NCI-H146 treated with DMSO at 0.1 percent for 48 hours (cell line): ENCODE data around the gene C22orf15.
A peak's percentile ranks its signal among the peaks of the same experiment; 100 is the strongest.

Source experiments
- DNase-seq: peaks from one replicate; lab custom pipeline; 2025; ENCODE audit not compliant: unreplicated experiment; lab: John Stamatoyannopoulos, UW

Gene C22orf15

DNA sequence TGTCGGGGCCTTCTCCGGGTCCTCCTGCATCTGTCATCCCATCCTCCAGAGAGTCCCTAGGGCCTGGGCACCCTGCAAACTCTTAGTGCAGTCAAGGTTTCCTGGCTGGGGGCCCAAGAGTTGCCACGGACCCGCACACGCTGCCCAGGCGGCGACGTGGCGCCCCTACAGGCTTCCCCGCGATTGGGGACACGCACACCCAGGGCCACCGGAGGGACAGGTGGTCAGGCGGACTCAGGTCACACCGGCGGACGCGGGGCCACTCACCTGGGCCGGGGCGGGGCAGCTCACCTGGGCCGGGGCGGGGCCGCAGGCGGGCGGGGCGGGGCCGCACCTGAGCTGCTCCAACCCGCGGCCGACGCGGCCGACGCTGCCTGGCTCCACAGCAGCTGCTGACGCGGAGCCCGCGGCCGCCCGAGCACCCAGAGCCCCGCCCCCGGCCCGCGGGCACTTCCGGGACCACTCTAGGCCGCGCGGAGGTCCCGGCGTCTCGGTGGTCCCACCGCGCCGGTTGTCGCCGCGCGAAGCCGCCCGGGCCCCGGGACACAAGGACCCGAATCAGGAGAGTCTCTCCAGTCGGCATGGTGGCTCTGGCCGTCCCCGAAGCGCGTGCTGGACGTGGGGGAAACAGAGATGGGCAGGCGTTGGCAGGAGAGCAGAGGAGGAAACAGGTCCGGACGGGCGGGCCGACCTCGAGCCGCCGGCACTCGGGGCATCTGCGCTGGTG lies 11.9 kb upstream of the C22orf15 start, which contains the start of gene ZNF70:
TSS of gene ZNF70 (minus strand) at position 399 of the 727 bp plus-strand sequence. CDS start 5,972 bp downstream, outside the sequence.
- DNase-seq = peak; percentile 64

DNA sequence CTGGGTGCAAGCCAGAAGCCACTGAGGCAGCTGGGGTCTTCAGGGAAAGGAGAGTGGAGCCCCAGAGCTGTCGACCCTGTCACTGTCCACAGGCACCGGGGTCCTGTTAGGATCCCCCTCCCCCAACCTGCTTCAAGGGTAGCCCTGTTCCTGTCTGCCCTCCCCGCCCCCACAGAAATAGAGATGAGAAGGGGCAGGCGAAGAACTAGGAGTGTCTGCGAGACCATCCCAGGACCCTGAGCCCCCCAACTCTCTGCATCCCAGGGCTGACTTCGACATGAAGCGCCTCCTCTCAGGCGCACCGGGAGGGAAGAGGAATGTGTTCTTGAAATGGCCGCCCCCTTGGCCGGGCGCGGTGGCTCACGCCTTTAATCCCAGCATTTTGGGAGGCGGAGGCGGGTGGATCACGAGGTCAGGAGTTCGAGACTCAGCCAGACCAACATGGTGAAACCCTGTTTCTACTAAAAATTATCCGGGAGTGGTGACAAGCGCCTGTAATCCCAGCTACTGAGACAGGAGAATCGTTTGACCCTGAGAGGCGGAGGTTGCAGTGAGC lies 11.3 kb upstream of the C22orf15 start:
- no peak for DNase-seq

DNA sequence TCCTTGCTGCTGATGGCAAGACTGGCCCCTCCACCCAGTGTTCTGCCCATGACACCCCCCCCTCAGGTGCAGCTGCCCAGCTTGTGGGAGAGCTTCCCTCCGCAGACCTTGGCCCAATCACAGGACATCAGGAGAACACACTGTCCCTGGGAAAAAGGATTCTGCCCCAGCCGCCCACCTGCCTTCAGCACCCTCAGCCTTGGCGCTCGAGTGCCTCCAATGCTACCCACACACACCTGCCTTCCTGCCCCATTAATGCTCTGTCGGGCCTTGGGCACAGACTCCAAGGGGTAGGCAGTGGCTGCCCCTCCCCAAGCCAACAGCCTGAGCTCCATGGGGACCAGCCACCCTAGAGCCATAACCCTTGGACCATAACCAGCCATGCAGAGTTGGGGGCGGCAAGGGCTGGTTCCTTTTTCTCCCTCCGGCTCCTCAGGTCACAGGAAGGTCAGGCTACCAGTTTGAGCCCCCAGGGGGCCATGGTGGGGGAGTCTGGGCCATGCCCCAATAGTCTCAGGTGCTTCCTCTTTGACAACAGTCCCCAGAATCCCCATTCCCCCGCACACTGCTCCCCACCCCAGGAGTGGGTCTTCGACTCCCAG lies 10.6 kb upstream of the C22orf15 start:
- peak; percentile 9 for DNase-seq

DNA sequence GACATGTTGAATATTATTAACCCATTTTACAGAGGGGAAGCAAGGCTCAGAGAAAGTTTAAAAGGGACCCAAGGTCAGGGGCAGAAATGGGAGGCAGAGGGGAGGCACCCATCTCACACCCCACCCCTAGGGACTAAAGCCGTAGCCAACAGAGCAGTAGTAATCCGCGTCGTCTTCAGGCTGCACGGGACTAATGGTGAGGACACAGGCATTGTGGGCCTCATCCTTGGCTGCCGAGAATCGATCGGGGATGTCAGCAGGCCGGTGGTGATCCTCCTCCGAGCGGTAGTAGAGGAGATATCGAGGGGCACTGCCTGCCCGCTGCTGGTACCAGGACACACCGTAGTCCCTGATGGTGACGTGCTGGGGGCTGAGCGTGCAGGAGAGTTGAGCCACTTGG lies 10.0 kb upstream of the C22orf15 start:
- DNase-seq = no peak

DNA sequence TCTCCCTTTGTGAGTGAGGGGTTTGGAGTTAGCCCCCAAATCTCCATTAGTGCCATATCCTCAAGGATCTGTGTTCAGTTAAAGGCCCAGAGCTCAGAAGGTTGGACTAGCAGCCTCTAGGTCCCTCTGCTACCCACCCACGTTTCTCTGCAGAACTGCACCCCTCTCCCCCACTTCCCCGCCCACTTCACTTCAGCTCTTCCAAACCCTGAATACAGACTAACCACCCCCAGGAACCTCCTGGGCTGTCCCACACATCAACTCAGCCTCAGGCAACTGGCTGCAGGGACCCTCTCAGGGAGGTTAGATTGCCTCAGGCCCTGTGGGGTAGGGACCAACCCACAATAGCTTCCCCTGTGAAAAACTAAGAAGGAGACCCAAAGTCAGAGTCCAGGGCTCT lies 9.4 kb upstream of the C22orf15 start:
- no peak for DNase-seq

DNA sequence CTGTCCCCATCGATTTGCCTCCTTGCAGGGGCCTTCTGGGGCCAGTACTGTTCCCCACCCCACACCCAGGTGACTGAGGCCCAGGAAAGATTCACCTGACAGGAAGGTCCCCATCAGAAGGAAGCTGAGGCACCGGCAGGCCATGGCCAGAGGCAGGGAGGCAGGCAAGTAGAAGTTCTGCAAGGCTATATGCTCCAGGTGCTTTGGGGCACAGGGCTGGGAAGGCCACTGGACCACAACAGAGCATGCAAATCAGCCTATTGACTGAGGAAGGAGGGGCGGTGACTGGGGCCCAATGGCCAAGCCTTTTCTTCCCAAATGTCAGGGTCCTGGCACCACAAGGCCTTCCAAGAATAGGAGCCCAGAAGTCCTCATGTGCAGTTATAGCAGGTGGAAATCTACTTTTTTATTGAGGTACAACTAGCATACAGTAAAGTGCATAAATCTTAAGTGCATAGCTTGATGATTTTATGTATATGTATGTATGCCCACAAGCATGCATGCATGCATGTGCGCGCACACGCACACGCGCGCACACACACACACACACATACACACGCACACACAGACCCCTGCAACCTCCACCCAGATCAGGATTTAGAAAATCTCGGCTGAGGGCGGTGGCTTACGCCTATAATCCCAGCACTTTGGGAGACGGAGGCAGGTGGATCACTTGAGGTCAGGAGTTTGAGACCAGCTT lies 8.4 kb upstream of the C22orf15 start, which contains the start of gene VPREB3:
TSS of gene VPREB3 (minus strand) at position 206 of the 700 bp plus-strand sequence. CDS start at position 144, 62 bp downstream.
- no peak for DNase-seq

DNA sequence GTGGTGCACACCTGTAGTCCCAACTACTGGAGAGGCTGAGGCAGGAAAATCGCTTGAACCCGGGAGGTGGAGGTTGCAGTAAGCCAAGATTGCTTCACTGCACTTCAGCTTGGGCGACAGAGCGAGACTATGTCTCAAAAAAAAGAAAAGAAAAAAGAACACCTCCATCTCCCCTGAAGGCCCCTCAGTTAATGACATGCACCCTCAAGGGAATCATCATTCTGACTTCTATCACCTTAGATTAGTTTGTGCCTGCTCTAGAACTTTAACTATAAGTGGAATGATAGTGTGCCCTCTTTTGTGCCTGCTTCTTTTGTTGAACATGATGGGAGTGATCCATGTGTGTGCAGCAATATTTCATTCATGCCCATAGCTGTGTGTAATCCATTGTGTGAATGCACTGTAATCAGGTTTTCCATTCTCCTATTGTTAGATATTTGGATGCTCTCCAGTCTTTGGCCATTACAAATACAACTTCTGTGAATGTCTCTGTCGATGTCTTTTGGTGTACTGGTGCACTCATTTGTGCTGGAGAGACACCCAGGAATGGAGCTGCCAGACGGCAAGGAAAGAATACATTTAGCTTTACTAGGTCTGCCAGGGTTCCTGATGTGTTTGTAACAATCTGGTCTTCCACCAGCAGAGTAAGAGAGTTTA lies 7.7 kb upstream of the C22orf15 start:
- no peak for DNase-seq

DNA sequence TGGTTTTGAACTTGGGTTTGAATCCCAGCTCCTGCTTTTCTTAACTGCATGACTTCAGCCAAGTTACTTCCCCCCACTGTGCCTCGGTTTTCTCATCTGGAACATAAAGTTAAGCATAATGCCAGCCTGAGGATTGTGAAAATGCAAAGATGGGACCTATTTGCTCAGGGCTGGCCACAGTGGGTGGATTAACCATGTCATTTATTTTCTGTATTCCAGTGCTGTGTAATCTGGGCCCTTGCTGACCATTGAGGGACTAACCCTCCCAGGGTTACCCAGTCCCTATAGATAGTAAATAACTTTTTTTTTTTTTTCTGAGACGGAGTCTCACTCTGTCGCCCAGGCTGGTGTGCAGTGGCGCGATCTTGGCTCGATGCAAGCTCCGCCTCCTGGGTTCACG lies 7.1 kb upstream of the C22orf15 start:
- DNase-seq = no peak

DNA sequence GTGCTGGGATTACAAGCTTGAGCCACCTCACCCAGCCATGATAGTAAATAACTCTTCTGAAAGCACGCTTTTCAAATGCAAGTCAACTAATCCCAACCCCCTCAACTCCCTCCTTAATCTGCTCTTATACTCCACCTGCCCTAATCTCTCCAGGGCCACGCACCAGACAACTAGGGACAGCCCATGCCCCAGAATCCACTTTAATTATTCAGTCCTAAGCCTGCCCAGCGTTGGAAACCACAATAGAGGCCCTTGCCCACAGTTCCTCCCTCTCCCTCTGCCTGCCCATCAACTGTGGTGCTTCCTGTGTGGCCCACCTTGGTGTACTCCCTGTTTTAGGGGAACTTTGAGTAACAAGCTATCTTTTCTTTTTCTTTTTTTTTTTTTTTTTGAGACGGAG lies 5.9 kb upstream of the C22orf15 start:
- no peak for DNase-seq

DNA sequence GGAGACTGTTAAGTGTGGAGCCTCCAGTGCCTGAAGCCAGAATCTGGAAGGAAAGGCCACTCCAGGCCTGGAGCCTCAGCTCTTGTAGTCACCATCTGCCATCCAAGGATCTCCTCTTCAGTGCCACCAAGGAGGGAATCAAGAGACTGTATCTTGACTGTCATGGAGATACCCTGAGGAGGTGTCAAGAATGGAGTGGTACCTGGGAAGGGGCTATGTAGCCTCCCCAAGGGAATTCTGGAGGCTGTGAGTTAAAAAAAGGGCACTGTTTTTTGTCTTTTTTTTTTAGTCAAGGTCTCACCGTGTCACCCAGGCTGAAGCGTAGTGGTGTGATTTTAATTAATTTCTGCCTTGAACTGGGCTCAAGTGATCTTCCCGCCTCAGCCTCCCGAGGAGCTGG lies 3.2 kb upstream of the C22orf15 start:
- no peak for DNase-seq

DNA sequence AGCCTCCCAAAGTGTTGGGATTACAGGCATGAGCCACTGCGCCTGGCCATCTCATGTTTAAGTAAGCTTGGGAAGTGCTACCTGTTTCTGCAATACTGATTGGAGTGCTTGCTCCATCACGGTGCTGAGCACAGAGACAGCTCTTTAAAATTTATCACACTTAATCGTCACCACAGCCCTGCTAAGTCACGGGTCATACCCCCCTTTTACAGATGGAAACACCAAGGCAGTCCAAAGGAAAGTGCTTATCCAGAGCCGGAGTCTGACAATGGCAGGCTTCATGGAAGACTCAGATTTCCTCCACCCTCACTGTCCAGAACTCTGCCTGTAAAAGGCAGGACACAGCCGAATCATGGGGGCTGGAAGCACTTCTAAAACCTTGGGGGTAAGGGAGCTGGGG lies 2.7 kb upstream of the C22orf15 start:
- DNase-seq = no peak

DNA sequence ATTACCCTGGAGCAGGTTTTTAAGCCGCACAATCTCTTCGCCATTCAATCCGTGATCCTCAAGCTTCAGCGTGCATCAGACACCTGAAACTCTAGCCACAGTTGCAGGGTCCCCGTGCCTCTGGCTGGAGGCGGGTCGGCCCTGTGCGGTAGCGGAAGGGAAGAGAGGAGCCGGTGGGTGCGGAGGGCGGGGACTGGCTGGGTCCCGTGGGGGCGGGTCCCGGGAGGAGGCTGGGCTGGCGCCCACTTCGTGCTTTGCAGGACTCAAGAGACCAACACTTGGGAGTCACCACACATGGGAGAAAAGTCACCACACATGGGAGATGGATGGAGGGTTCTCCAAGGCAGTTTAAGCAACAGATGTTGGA lies 772 bp downstream of the C22orf15 start:
- no peak for DNase-seq

DNA sequence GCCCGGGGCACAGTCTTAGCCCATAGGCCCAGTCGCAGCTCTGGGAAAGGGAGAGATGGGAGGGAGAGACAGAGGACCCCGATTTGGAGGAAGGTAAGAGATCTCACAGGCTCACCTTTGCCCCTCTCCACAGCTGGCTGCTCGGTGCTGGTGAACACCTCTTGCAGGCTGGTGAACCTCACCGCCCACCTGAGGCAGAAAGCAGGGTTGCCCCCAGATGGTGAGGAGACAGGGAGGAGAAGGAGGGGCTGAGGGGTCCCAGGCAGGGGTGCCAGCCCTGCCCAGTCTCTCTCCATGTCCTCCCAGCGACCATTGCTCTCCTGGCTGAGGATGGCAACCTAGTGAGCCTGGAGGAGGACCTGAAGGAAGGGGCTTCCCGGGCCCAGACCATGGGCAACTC lies 1.2 kb downstream of the C22orf15 start:
- DNase-seq = no peak

DNA sequence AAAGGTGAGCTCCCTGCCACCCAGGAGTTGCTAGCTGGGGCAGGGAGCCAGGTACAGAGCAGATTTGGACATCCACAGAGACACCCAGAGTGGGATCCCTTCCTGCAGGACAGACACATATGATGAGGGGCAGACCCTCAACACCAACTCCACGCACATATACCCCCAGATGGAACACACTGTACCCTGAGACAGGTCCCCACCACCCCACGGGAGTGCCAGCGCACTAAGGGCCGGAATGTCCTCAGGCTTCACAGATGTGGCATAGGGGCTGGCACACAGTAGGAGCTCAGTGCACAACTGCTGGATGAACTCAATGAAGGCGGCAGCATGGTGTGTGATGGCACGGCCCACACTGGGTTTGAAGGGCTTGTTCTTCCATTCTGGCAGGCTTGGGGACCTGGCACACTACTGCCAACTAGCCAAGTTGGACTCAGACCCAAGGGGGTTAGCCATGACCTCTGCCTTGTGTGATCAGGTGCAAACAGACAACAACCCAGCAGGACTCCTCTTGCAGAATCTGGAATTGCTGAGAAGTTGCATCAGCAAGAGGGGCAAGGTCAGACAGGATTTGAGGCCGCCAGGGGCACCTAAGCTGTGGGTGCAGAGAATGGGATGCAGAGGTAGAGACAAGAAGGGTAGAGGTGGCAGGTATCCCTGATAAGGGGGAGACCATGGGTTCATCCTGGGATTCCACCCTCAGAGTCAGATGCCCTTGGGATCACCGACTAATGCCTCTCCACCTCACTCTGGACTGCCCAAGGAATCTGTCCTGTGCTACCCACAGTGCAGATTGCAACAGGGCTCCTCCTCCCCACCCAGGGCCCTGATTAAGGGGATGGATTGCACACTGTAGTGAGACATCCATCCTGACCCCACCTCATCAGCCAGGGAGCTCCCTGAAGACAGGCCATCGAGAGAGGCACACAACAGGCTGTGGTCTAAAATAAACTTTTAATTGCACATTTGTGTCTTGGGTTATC lies 2.4 kb downstream of the C22orf15 start:
- no peak for DNase-seq

DNA sequence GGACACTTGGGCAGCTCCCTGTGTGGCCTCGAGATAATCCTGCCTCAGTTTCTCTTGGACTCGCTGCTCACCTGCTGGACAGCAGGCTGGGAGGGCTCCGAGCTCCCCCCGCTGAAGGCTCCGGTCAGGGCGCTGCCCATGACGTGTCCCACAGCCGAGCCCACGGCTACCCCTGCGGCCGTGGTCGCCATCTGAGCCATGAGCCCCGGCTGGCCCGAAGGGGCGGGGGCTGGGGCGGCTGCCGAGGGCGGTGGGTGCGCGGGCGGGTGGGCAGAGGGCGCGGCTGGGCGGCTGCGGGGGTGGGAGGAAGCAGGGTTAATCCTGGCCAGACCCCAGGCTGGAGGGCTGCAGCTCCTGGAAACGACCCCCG lies 4.5 kb downstream of the C22orf15 start:
- no peak for DNase-seq

DNA sequence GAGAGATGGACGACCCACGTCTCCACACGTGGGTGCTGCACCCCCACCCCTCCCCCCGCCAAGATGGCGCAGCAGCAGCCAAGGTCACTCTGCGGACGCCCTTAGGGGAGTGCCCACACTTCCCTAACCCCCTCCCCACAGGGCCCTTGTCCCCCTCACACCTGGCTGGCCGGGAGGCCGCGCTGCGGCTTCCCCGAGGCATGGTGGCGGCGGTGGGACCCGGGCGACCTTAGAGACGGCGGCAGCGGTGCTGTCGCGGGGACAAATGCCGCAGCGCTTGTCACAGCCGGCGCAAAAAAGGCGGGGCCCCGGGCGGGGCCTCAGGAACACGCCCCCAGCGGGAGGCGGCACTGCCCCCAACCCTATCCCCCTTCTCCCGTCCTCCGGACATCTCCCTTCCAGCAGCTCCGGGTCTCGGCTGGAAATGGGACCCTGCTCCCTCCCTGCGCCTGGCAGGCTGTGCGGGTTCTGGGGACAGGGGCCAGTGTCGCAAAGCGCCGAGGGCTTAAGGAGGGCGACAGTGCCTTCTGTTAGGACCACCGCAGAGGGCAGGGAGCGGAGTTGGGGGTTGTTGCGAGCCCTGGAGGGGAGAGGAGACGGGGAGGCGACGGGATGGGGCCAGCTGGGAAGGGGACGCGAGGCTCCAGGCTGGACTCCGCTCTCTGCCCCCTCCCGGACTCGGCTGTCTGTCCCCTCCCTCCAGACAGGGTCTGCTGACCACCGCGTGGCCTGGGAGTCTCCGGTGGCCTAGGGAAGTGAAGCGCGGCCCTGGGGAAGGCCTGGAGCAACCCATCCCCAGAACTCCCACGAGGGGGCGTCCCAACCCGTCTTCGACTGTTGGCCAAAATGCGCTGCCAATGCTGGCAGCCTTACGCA lies 5.1 kb downstream of the C22orf15 start, which contains the start of gene CHCHD10:
TSS of gene CHCHD10 (minus strand) at position 300 of the 876 bp plus-strand sequence. CDS start at position 202, 98 bp downstream.
- peak; percentile 50 for DNase-seq

DNA sequence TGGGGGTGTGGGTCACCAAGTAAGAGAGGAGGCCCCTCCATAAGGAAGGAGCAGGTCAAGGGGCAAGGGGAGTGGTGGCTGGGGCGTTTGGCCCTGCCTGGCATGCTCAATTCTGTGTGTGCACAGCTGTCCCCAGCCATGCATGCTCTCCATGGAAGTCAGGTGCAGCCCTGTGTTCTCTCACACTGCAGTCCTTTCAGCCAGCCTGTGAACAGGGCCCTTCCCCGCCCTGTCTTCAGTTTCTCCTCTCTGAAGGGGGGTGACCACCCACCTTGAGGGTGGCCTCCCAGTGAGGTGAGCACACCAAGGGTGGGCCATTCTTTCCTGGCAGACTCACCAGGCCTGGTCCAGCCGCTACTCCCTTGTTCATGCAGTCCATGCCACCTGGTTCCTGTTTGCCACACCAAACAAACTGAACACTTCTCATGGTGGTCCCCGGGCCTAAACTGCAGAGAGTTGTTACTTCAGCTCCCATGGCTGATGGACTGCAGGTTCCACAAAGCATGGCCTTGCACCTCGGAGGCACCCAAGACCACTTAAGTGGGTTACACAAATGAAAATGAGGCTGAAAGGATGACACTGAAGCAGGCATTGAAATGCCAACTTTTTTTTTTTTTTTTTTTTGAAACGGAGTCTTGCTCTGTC lies 6.7 kb downstream of the C22orf15 start:
- DNase-seq = no peak

DNA sequence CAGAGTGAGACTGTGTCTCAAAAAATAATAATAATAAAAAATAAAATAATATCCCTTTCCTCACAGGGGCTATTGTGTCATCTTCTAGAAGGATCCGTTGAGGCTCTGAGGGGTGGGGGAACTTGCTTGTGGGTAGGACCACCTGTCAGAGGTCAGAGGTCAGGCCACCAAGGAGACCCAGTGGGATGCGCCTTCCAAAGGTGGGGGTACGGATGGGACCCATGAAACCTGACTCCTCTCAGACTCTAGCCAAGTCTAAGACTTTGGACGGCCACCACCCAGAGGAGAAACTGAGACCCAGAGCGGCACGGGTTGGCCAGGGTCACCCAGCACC lies 9.5 kb downstream of the C22orf15 start:
- no peak for DNase-seq
